ACC112 (cell line): ENCODE data around the gene AUTS2.

Experiments used
- H2AFZ ChIP-seq: fragments of 200-600 bp; sonication (generic); one replicate; pipeline ENCODE4 v1.6.0; 2017; ENCODE audit warnings: antibody characterized with exemption, low read length; ENCODE audit not compliant: unreplicated experiment
- H3K27ac ChIP-seq: fragments of 200-600 bp; sonication (generic); 2 replicates; pipeline ENCODE4 v1.5.1; 2014; ENCODE audit warnings: low read depth, mild to moderate bottlenecking, antibody characterized with exemption, low read length, moderate library complexity
- H3K27me3 ChIP-seq: fragments of 200-600 bp; sonication (generic); 2 replicates; pipeline ENCODE4 v1.6.1; 2014; ENCODE audit warnings: mild to moderate bottlenecking, antibody characterized with exemption, low read length, moderate library complexity, mixed read lengths; ENCODE audit not compliant: insufficient read depth
- H3K36me3 ChIP-seq: fragments of 200-600 bp; sonication (generic); 2 replicates; pipeline ENCODE4 v1.6.1; 2016; ENCODE audit warnings: mild to moderate bottlenecking, antibody characterized with exemption, low read length, moderate library complexity, mixed read lengths; ENCODE audit not compliant: insufficient read depth
- H3K4me1 ChIP-seq: fragments of 200-600 bp; sonication (generic); one replicate; pipeline ENCODE4 v1.6.1; 2016; ENCODE audit warnings: low read length, mixed read lengths; ENCODE audit not compliant: insufficient read depth, unreplicated experiment, control insufficient read depth
- H3K4me3 ChIP-seq: fragments of 200-600 bp; sonication (generic); 2 replicates; pipeline ENCODE4 v1.5.1; 2014; ENCODE audit warnings: mild to moderate bottlenecking, low read depth, low read length
- H3K79me2 ChIP-seq: fragments of 200-600 bp; sonication (generic); one replicate; pipeline ENCODE4 v1.6.0; 2016; ENCODE audit warnings: low read length; ENCODE audit not compliant: control insufficient read depth, unreplicated experiment, insufficient read depth

Gene AUTS2

DNA sequence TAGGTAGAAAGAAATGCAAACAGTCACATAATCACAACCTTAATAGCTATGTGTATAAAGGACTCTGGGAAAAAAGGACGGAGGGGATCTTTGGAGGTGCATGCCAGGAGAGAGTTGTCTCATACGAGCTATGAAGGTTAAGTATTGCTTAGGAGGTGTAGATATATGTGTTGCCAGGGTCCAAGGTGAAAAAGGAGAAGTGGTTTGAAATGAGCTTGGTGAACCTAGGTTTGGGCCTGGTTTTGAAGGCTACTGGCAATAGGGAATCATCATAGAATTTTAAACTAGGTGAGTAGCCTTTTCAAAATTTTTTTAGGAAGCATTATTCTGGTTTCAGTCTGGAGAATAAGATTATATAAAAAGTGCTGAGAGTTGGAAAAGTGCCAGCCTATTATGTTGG lies 336.8 kb downstream of the AUTS2 start:
- Histone ChIP-seq H3K79me2 (no peaks in the 10 kb centered on the region), H3K4me3 (no peak overlapping the region), H3K27ac (no peak overlapping the region), H2AFZ (no peak overlapping the region), H3K27me3 (no peaks in the 10 kb centered on the region), H3K36me3 (no peaks in the 10 kb centered on the region), H3K4me1 (no peaks in the 10 kb centered on the region)

DNA sequence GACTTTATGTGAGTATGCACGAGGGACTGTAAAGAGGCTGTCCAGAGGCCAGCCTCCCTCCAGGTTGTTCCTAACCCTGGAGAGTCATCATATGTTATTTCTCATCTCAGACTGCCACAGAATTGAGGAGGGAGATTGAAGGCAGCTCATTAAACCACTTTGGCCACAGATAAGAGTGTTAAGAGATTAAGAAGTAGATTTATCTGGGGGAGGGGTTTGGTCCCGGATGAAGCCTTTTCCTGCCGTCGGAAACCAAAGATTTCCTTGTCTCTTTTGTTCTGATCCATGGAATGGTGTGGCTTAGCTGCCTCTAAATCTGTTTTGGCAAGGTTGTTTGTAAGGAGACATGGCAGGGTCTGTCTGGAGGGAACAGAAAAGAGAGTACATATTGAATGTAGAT lies 338.8 kb downstream of the AUTS2 start:
- Histone ChIP-seq H2AFZ (no peak overlapping the region), H3K27ac (no peak overlapping the region), H3K79me2 (no peaks in the 10 kb centered on the region), H3K27me3 (no peaks in the 10 kb centered on the region), H3K4me3 (no peak overlapping the region), H3K36me3 (no peaks in the 10 kb centered on the region), H3K4me1 (no peaks in the 10 kb centered on the region)

DNA sequence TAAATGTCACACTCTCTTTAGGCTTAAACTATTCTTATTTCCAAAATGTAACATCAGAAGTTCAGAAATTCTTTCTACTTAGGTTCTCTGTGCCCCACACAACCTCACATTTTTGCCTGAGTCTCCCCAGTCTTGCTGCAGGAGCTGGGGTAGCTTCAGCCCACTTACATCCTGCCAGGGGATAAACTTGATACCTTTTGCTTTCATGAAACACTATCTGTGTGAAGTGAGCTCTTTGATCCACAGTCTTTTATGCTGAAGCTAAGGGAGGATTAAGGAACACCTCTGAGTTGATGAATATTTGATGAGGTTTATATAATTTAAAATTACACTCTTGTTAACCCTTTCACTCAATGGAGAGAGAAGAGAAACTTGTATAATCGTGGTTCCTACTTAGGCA lies 341.0 kb downstream of the AUTS2 start:
- Histone ChIP-seq H3K79me2 (no peaks in the 10 kb centered on the region), H3K27me3 (no peaks in the 10 kb centered on the region), H2AFZ (no peak overlapping the region), H3K4me3 (no peak overlapping the region), H3K4me1 (no peaks in the 10 kb centered on the region), H3K36me3 (no peaks in the 10 kb centered on the region), H3K27ac (no peak overlapping the region)

DNA sequence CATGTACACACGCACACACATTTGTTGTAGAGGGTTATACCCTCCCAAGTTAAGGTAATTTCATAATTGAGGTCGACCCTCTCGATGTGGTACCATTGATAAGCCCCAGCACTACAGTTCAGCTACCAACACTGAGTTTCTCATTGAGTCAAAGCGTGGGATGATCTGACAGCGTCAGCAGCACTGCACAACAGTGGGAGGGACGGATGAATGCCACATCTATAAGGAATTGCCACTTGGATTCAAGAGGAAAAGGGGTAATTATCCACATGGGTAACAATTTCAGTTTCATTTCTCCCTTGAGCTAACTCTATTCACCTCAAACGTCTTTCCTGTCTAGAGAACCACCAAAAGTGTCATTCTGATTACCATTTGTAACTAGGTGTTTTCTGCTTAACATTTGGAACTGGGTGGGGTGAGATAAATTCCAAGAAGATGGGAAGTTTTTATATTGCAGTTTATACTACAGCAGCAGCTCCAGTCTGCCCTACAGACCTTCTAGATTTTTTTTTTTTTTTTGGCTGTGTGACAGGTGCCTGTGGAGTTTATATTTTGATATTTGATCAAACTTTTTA lies 342.9 kb downstream of the AUTS2 start:
- Histone ChIP-seq H3K27ac (no peak overlapping the region), H3K27me3 (no peaks in the 10 kb centered on the region), H3K4me1 (no peaks in the 10 kb centered on the region), H3K36me3 (no peaks in the 10 kb centered on the region), H3K4me3 (no peak overlapping the region), H3K79me2 (no peaks in the 10 kb centered on the region), H2AFZ (no peak overlapping the region)

DNA sequence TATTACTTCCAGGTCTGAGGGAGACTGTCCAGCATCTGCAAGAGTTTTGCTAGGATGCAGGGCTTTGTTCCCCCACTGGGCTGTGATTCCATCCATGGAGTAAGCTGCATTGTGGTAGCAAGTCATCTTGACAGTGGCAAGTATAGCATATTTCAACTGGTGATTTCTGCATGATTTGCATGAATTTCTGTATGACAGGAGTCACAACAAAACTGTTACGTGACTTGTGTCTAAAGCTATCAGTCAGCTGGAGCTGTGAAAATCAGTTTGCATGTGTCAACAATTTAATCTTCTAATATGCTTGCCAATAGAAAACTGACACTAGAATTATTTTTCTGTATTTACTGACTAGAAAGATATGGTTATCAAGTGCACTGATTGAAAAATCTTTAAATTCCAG lies 344.3 kb downstream of the AUTS2 start:
- no peak overlapping the region for H2AFZ ChIP-seq
- no peaks in the 10 kb centered on the region for H3K36me3 ChIP-seq
- no peaks in the 10 kb centered on the region for H3K4me1 ChIP-seq
- no peak overlapping the region for H3K27ac ChIP-seq
- H3K27me3 ChIP-seq = no peaks in the 10 kb centered on the region
- H3K4me3 ChIP-seq = no peak overlapping the region
- no peaks in the 10 kb centered on the region for H3K79me2 ChIP-seq

DNA sequence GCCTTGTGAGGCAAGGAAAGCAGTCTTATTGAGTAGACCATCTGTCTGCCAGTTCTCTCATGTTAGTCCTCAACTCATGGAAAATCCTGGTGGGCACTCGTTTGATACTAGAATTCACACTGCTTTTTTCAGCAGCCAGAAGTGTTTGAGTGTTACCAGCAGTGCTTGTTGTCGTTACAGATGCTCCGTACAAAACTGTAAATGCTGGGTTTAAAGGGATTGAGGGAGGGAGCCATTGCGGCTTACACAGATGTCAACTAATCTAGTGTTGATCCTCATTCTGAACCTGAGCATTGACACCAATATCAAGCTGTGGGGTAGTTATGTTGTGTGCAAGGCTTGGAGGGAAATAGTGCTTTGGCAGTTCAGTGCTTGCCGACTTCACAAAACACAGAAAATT lies 348.6 kb downstream of the AUTS2 start:
- Histone ChIP-seq H2AFZ (no peak overlapping the region), H3K27ac (no peak overlapping the region), H3K79me2 (no peaks in the 10 kb centered on the region), H3K36me3 (no peaks in the 10 kb centered on the region), H3K4me1 (no peaks in the 10 kb centered on the region), H3K27me3 (no peaks in the 10 kb centered on the region), H3K4me3 (no peak overlapping the region)

DNA sequence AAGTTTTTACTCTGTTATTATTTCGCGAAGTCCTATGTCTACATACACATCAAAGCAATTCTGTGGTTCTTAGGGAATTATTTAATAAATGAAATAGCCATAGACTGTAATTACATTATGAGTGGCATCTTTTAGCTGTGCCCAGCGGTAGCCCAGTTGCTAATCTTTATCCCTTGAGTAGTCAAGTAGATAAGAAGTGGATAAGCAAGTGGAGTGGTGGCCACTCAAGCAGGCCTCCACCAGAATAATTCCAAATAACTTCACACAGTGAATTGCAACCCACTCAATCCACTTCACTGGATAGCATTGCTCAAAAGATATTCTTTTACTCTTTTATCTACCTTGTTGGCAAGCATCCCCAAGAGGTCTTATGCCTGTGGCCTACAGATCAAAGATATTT lies 349.7 kb downstream of the AUTS2 start:
- Histone ChIP-seq H3K27me3 (no peaks in the 10 kb centered on the region), H3K4me3 (no peak overlapping the region), H3K27ac (no peak overlapping the region), H3K79me2 (no peaks in the 10 kb centered on the region), H2AFZ (no peak overlapping the region), H3K4me1 (no peaks in the 10 kb centered on the region), H3K36me3 (no peaks in the 10 kb centered on the region)

DNA sequence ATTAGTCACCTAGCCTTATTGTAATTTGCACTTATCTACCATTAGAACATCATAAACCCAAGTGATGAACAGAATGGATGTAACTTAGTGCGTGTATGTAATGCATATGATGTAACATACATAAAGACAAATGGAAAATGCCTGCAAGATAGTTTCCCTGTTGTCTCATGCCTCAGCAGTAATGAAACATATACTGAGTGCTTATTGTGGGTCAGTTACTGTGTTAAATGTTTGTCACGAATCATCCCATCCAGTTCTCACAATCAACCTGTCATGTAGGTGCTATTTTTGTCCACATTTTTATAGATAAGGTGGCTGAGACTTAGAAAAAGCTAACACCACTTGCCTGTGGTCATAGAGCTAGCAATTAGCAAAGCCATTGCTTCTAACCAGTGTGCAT lies 350.8 kb downstream of the AUTS2 start:
- no peak overlapping the region for H3K27ac ChIP-seq
- H3K27me3 ChIP-seq = no peaks in the 10 kb centered on the region

DNA sequence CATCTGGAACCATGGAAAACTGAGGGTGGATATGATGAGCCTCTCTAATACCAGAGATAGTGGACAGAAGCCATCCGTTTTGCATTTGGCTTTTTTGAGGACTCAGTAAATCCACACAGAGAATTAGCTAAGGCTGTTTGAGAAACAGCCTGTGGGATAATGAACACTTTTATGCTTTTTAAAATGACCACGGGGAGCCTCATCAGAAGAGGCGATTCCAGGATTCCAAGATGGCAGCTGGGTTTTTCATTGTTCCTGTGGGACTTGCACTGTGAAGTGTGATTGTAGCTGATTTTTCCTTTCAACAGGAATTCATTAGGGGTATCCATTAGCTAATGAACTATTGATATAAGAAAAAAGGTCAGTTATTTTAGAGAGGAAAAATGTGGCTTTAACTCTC lies 353.2 kb downstream of the AUTS2 start:
- H3K27me3 ChIP-seq = no peaks in the 10 kb centered on the region
- no peaks in the 10 kb centered on the region for H3K36me3 ChIP-seq
- no peak overlapping the region for H2AFZ ChIP-seq
- no peak overlapping the region for H3K27ac ChIP-seq
- H3K79me2 ChIP-seq = no peaks in the 10 kb centered on the region
- H3K4me1 ChIP-seq = no peaks in the 10 kb centered on the region
- no peak overlapping the region for H3K4me3 ChIP-seq

More for the DNA sequence above, 350.8 kb downstream of the AUTS2 start:
- H3K4me1 ChIP-seq = no peaks in the 10 kb centered on the region
- no peak overlapping the region for H3K4me3 ChIP-seq
- H2AFZ ChIP-seq = no peak overlapping the region
- H3K79me2 ChIP-seq = no peaks in the 10 kb centered on the region
- H3K36me3 ChIP-seq = no peaks in the 10 kb centered on the region

DNA sequence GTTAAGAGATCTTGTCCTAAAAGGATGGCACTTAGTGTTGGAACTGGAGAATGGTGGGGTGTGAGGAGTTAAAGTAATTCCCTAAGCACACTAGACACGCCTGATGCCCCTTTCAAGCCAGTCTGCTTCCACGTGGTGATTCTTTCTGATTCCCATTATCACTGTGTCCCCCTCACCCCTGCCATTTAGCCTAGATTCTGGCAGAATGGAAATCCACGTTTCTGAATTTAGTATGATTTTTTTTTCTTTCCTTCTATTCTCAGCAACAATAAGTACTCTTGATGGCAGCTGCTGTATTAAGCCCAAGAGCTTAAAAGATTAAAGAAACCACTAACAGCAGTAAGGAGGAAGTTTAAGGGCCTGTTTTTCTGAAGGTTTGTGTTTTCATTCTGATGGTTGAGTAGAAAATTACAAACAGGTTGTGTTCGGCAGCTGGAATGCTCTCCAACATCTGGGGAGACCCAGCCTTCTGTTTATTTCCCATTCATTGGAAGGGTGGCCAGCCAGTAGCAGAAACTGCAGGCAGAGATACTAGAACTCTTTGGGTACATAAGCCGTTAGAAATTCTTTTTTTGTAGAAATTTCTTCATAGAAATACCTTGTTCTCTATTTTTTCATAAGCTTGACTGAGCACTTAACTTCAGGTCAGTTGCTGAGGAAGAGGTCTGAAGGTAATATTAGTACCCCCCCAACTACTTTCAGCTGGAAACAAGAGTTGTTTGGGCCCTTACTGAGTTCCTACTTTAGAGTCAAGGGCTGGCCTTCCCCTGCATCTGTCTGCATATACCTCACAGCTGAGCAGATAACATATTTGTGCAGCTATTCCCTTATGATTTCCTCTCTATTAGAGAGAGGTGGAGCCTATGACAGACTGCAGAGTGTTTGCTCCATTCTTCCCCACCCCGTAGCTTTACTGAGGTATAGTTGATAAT lies 355.1 kb downstream of the AUTS2 start:
- no peak overlapping the region for H2AFZ ChIP-seq
- no peaks in the 10 kb centered on the region for H3K79me2 ChIP-seq
- H3K4me3 ChIP-seq = no peak overlapping the region
- no peaks in the 10 kb centered on the region for H3K36me3 ChIP-seq
- no peaks in the 10 kb centered on the region for H3K27me3 ChIP-seq
- no peak overlapping the region for H3K27ac ChIP-seq
- no peaks in the 10 kb centered on the region for H3K4me1 ChIP-seq

DNA sequence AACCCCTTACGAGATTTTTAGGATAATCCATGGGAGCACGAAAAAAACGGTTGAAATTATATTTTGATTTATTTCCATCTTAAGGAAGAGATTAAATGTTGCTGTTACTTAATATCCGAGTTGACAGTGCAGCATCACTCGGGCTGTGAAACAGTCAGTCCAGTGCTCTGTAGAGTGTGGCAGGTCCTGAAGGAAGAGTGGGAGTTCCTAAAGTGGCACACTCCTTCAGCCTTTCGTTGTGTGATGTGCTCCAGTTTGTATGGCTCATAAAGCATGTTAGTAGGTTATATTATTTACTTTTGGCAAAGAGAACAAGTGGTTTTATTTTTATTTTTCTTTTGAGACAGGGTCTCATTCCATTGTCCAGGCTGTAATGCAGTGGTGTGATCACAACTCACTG lies 358.3 kb downstream of the AUTS2 start:
- Histone ChIP-seq H3K79me2 (no peaks in the 10 kb centered on the region), H3K36me3 (no peaks in the 10 kb centered on the region), H3K4me3 (no peak overlapping the region), H3K4me1 (no peaks in the 10 kb centered on the region), H3K27me3 (no peaks in the 10 kb centered on the region), H2AFZ (no peak overlapping the region), H3K27ac (no peak overlapping the region)
